SW480 (cell line): ENCODE measurements around the gene HSD17B14.

ENCODE experiments used
- DNase-seq: peaks from one replicate; pipeline ENCODE4 v3.0.0-alpha.2; 2016; ENCODE audit warnings: low spot score

Gene HSD17B14

GRCh38 chr19:48826606-48827020 is 9.7 kb downstream of the HSD17B14 start:
- no peak for DNase-seq

GRCh38 chr19:48822514-48822913 is 13.8 kb downstream of the HSD17B14 start:
- DNase-seq, result no peak

- no peak for DNase-seq
These were observed 14.7 kb downstream of the HSD17B14 start for GRCh38 chr19:48821633-48822032.

- DNase-seq, result peak; percentile 54
These were observed 16.9 kb downstream of the HSD17B14 start for GRCh38 chr19:48819366-48819816.

- no peak for DNase-seq
These were observed 18.0 kb downstream of the HSD17B14 start for GRCh38 chr19:48818234-48818820.

GRCh38 chr19:48817585-48818124 is 18.6 kb downstream of the HSD17B14 start:
- DNase-seq, result no peak

GRCh38 chr19:48815870-48816501 is 20.3 kb downstream of the HSD17B14 start:
- DNase-seq, result peak; percentile 83

GRCh38 chr19:48814895-48815294 is 21.4 kb downstream of the HSD17B14 start:
- no peak for DNase-seq

GRCh38 chr19:48813123-48813913 is 23.0 kb downstream of the HSD17B14 start:
- no peak for DNase-seq

GRCh38 chr19:48812094-48812929 is 24.0 kb downstream of the HSD17B14 start:
- peak; percentile 72 for DNase-seq

- DNase-seq, result no peak
These were observed 26.1 kb downstream of the HSD17B14 start for GRCh38 chr19:48810151-48810550.

- DNase-seq, result no peak
These were observed 28.5 kb downstream of the HSD17B14 start for GRCh38 chr19:48807590-48808308.

GRCh38 chr19:48806818-48807589 is 29.3 kb downstream of the HSD17B14 start:
- no peak for DNase-seq

GRCh38 chr19:48806518-48806817 is 29.8 kb downstream of the HSD17B14 start:
- DNase-seq, result peak; percentile 50

- no peak for DNase-seq
These were observed 30.8 kb downstream of the HSD17B14 start for GRCh38 chr19:48805452-48805851.

- DNase-seq, result no peak
These were observed 31.8 kb downstream of the HSD17B14 start for GRCh38 chr19:48804496-48804895.

GRCh38 chr19:48802623-48803022 is 33.7 kb downstream of the HSD17B14 start:
- DNase-seq, result no peak

- no peak for DNase-seq
These were observed 36.7 kb downstream of the HSD17B14 start for GRCh38 chr19:48799358-48800300.

- DNase-seq, result no peak
These were observed 37.4 kb downstream of the HSD17B14 start for GRCh38 chr19:48798937-48799336.
